Amygdala (tissue), 56 donors: ENCODE measurements around the gene NXPE2.
"Not testable (repeated sequence)": the region's sequence is repeated elsewhere in the genome, so short reads cannot be mapped to it uniquely, and the experiment has no call there.

ENCODE experiments used
- DNase-seq, 56 donors: peaks; one replicate each; lab custom pipeline; 2025; lab: John Stamatoyannopoulos, UW

The NXPE2 gene

DNA sequence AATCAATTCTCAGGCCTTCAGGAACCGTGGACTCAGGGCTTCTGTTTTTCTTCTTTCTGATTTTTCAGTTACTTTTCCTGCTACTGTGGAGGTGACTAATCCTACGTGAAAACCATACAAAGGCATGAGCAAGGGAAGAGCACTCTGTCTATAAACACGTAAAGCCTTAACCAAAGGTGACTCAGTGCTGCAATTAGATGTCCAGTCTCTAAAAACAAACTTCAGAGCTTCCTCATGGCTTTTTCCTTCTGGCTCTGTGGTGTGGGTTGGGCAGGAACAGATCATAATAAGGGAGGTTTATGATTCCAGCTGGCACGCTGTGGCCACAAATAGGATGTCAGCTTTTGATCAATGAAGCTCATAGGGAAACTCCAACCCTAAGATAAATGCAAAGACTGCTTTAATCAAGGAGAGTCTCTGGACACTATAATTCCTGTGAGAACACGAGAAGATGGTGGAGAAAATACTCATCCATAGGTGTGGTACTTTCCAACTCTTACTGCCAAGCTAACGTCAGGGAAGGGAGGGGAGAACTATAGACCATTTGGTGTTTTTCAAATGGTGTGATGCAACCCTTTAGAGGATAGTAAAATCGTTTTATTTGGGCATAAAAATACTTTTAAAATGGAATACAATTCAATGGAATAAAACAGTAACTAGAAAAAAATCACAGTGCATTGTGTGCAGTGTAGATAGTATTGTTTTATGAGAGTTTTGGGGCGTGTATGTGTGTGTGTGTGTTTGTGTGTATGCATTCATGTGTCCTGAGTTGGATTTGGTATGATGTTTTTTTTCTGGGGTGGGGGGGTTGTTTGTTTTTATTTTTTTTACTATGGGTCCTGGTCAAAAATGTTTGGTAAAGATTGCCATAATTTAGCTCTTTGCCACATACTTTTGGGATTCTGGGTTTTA is at the start of gene NXPE2:
NXPE2 (plus strand) TSS at position 403 of the 912 bp plus-strand sequence; CDS start at position 452, 49 bp downstream.
- no peak for DNase-seq

DNA sequence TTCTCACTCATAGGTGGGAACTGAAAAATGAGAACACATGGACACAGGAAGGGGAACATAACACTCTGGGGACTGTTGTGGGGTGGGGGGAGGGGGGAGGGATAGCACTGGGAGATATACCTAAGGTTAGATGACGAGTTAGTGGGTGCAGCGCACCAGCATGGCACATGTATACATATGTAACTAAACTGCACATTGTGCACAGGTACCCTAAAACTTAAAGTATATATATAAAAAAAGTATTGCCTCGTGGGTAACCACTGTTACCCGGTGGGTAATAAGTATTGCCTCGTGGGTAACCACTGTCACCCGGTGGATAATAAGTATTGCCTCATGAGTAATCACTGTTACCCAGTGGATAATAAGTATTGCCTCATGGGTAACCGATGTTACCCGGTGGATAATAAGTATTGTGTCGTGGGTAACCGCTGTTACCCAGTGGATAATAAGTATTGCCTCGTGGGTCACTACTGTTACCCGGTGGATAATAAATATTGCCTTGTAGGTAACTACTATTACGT is 46.8 kb upstream of the NXPE2 start:
- not testable (repeated sequence) for DNase-seq

DNA sequence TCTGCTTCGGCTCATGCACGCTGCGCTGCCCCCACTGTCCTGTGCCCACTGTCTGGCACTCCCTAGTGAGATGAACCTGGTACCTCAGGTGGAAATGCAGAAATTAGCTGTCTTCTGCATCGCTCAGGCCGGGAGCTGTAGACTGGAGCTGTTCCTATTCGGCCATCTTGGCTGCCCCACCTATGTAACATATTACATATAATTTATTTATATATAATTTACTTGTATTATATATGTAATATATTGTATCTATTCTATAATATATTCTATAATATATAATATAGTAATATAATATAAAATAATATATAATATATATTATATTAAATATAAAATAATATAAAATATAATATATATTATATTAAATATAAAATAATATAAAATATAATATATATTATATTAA is 38.9 kb upstream of the NXPE2 start:
- not testable (repeated sequence) for DNase-seq

DNA sequence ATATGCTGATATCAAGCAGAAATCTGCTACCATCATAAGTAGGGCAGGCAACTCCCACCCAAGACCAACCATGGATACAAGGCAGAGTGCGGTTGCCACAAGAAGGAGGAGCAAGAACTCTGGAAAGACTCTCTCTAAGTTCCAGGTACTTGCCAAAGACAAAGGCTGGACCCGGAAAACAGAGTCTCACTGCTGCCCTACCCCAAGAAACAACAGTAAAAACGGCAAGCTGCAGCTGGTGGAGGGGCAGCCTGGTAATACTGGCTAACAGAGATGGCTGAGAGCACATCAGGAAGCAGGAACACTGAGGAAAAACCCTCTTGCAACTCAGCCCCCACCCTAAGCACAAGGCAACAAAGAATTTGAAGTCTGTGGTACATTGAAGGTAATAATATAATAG is 27.7 kb upstream of the NXPE2 start:
- DNase-seq = no peak

DNA sequence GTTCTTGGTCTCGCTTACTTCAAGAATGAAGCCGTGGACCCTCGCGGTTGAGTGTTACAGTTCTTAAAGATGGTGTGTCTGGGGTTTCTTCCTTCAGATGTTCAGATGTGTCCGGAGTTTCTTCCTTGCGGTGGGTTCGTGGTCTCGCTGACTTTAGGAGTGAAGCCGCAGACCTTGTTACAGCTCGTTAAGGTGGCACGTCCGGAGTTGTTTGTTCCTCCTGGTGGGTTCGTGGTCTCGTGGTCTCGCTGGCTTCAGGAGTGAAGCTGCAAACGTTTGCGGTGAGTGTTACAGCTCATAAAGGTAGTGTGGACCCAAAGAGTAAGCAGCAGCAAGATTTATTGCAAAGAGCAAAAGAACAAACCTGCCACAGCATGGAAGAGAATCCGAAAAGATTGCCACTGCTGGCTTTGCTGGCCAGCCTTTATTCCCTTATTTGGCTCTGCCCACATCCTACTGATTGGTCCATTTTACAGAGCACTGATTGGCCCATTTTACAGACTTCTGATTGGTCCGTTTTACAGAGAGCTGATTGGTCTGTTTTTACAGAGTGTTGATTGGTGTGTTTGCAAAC is 27.1 kb upstream of the NXPE2 start:
- DNase-seq = no peak

DNA sequence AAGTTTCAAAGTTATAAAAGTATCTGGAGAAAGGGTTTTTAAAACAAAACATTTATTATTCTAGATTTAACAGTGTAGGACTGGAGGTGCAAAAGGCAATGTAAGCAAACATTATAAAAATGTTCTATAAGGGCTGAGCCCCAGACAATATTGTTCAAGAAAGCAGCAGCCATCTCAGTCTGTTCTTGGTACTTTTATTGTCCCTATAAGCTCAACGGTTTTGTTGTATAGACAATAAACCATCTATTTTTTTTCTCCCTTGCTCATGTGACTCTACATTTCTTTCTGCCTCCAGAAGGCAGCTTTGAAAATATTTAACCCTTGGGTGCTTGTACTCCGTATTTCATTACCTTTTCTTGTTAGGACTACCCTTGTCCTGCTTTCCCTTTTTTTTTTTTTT is 25.2 kb upstream of the NXPE2 start:
- DNase-seq = no peak

DNA sequence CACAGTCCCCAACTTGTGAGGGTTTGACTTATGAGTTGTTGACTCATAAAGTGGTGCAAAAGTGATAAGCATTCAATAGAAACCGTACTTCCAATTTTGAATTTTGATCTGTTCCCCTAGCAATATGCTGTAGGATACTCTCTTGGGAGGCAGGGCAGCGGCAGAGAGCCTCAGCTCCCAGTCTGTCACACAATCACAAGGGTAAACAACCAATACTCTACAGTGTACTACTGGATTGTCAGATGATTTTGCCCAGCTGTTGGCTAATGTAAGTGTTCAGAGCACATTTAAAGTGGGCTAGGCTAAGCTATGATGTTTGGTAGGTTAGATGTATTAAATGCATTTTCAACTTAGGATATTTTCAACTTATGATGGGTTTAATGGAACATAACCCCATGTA is 13.7 kb upstream of the NXPE2 start:
- DNase-seq = no peak

DNA sequence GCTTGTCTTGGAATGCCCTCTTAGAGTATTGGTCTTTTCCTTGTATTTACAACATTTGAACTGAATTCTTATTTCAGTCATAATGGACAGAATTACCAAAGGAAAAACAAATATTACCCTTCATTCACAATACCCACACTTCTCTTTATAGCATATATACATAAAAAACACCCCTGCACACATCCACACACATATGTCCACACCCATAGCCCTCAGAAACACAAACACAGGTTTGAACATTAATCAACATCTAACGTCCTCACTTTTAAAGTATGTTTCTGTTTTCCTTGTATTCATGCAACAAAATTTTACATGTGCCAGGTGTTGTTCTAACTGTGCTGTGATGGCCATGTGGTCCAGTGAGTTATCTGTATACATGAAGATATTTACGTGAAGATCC is 11.6 kb upstream of the NXPE2 start:
- no peak for DNase-seq

DNA sequence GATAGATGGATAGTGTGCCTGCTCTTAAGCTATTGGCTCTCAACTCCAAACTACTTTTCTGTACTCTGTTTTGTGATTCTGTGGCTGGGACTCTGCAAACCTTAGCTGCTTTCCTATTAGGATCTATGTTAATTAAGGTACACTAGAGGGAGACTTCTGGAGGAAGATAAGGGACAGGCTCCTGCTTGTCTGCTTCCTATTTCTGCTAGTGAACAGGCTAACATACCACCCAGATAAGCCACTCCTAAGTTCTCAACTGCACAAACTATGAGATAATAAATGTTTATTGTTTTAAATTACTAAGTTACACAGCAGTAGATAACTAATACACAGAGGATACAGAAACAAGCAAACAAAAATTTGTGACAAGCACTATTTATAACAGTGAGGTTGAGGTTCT is 10.2 kb upstream of the NXPE2 start:
- DNase-seq = no peak

DNA sequence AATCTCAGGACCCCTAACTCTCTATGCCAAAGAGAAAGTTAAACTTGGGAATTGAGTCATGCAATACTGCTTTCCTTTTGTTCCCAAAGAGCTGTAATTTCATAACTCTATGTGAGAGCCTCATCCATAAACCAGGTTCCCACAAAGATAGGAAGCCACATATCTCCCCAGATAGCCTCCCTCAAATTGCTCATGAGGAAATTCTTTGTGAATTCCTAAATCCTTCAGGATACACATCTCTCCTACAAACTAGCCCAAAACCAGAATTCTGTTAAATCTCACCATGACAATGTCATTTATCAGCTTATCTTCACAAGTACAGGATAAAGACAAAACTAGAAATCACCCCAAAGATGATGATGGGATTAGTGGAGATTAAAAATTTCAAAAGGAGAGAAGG is 4.7 kb upstream of the NXPE2 start:
- no peak for DNase-seq

DNA sequence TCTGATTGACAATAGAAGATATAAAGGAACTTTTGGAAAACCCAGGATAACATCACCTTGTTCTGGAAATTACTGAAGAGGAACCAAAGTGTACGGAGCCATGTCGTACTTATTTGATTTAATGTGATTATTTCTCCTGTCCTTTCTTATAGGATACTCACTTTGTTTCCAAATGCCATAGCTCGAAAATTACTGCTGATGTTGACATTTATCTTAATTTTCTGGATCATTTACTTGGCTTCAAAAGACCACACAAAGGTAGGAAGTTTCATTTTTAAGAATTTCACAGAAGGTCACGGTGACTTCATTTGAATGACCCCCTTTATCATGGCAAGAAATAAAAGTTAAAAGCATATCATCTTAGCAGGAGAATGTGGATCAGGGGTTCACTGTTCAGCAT is 1.2 kb downstream of the NXPE2 start:
- DNase-seq = no peak

DNA sequence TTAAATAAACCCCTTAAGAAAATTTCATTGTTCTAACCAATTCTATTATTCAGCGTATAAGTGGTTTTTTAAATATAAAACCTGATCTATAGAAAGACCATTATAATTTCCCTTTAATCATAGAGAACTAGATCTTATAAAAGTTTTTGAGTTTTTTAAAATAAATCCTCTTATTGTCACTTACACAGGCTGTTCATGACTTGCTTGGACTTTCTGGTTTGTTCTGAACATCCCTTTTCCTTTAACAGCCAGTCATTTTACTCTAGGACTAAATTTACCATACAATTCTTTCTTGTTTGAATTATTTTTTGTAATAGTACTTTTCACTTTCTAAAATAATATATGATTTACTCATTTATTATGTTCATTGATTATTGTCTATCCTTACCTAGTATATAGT is 4.7 kb downstream of the NXPE2 start:
- DNase-seq = no peak

DNA sequence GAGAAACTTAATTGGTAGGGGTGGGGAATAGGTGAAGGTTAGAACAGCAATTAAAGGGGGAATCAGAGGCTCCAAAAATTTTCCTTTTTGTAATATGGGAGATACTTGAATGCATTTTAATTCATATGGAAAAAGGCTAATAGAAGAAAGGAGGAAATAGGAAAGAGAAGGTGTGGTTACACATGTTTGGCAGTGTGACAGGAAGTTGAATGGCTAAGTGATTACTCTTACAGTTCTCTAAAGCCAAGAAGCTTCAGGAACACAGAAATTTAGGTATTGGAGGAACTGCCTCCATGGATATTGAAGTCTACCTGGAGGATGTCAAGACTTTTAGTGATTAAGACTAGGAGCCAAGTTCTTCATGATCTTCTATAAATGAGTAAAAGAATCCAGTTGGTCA is 6.3 kb downstream of the NXPE2 start:
- no peak for DNase-seq

DNA sequence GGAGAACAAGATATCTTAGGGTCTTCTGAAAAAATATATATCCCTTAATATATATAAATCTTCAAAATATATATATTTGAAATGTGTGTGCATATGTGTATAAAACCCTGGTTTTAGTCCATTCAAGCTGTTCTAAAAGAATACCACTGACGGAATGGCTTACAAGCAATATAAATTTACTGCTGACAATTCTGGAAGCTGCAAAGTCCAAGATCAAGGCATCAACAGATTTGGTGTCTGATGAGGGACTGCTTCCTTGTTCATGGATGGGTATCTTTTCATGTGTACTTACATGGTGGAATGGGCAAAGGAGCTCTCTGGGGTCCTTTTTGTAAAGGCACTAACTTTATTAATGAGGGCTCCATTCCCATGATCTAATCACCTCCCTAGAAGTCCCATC is 6.8 kb downstream of the NXPE2 start:
- DNase-seq = no peak

DNA sequence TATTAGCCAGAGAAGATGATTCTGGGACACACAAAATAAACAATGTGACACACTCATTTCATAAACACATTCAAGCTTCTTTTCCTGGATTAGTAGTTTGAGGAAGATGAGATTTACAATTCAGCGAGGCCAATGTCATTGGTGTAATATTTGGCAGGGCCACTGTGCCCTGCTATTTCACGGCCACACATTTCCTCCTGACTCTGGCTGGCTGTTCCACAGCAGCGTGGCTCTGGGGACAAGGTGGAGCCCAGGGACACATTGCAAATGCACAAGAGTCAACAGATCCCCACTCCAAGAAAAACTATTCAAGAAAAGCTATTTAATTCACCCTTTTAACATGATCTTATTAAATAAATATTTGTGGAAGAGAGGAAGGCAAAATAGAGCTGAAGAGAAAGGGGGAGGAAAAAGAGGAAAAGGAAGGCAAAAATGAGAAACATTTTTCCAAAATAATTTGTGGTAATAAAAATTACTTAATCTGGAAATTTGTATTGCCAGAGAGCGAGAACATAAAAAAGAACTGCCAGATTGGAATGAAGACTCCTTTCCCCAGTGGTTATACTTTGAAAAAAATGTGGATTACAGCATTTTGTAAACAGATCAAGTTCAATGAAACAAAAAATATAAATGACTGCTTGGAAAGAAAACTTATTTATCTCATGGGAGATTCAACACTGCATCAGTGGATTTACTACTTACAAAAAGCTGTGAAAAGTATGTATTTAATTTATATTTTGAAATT is 27.1 kb downstream of the NXPE2 start:
- DNase-seq = no peak

DNA sequence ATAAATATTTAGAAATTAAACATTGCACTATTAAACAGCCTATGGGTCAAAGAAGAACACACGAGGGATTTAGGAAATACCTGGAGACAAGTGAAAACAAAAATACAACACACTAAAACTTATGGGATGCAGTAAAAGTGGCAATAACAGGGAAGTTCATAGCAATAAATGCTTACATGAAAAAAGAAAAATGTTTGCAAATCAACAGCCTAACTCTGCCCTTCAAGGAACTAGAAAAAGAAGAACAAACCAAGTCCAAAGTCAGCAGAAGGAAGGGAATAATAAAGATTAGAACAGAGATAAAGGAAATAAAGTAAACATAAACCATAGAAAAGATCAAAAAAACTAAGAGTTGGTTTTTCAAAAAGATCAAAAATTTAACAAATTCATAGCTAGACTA is 31.6 kb downstream of the NXPE2 start:
- no peak for DNase-seq

DNA sequence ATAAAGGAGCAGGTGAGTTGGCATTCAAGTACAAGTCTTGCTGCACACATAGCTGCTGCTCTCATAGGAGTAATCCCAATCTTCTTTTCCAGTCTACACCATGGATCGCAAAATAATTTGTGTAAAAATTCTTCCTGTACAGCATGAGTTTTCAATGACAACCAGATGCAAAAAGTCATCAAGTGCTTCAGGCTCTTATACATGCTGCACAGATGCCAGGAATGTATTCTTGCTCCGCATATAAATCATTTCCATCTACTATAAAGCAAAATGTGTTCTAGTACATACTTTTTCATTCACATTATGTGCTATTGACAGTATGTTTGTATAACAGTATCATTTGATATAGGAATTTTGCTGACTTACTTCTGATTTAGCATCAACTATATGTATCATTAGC is 35.4 kb downstream of the NXPE2 start:
- no peak for DNase-seq

DNA sequence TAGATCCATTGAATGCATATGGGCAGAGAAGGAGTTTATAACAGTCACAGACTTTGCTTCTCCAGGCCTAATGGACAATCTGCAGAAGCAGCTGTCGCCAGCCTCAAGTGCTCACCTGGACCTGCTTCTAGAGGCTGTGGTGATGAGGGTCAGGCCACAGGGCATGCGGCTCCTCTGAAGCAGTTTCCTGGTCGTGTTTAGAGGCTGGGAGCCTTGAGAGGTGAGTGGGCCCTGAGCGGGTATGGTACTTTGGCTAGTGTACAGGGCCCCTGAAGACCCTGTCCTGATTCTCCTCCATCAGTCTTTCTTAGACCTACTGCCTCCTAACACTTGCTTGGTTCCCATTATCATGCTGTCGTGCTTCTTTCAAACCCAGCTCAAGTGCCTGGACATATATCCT is 41.2 kb downstream of the NXPE2 start:
- no peak for DNase-seq

DNA sequence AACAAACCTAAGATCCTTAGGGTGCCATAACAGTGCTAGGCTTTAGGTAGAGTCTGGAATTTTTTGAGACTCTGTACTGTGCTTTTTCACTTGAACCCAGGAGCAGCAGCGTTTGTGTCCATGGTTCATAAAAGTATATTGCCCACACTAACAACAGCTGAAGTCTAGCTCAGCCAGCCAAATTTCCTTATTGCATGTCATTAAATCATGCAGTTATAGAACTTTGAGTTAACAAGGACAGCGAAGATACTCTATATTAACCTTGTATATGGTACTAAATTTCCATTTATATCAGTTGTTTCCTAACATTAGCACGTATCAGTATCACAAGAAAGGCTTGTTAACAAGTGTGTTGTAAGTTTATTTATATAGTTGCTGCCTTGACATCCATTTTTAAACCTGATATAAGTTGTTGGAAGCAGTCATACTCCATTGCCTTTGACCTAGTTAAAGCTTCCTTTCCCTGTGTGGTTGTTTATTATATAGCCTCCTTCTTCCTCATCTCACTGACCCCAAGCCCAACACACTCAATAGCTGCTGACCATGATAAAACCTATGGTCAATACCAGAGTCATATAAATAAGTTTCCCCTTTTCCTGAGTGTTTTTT is 46.7 kb downstream of the NXPE2 start:
- no peak for DNase-seq

DNA sequence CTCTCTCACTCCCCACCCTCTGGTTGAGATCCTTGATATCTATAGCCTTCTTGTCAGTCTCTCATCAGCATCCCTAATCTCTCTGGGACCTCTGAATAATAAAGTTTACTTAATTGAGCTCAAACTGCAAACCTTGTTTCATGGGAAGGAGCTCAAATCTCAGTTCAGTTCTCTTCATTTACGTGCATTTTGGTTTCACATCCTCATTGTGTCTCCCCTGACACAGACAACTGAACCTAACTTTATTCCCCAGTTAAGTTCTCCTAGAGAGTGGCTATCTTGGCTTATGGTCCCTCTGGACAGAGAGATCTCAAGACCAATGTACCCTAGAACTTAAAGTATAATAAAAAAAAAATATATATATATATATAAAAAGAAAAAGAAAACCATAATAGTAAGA is 47.3 kb downstream of the NXPE2 start:
- DNase-seq = no peak

DNA sequence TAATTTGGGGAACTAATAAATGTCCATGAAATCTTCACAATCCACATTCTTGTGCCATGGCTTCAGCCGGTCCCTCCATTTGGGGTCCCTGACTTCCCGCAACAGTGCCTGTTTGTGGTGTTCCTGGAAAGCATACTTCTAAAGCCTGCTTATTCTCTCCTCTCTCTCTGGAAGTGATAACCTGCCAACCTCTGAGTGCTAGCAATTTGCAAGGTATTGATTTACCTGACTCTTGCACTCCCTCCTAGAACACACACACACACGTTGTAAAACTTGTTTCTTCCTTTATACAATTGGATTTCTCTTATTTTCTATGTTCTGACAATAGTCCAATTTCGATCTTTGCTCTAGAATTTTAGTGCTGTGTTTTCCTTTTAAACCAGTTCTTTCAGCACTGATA is 58.5 kb downstream of the NXPE2 start:
- DNase-seq = no peak
